HG02938 (cell line): ENCODE results near the gene SLC22A5.
"Not testable (repeated sequence)": the region's sequence is repeated elsewhere in the genome, so short reads cannot be mapped to it uniquely, and the experiment has no call there.

Experiments
- ATAC-seq: cut with Tn5 transposase; IDR thresholded peaks from one replicate; pipeline ENCODE4 v1.9.1; 2021; ENCODE audit warnings: mild to moderate bottlenecking, moderate library complexity; ENCODE audit not compliant: unreplicated experiment

SLC22A5 gene

DNA sequence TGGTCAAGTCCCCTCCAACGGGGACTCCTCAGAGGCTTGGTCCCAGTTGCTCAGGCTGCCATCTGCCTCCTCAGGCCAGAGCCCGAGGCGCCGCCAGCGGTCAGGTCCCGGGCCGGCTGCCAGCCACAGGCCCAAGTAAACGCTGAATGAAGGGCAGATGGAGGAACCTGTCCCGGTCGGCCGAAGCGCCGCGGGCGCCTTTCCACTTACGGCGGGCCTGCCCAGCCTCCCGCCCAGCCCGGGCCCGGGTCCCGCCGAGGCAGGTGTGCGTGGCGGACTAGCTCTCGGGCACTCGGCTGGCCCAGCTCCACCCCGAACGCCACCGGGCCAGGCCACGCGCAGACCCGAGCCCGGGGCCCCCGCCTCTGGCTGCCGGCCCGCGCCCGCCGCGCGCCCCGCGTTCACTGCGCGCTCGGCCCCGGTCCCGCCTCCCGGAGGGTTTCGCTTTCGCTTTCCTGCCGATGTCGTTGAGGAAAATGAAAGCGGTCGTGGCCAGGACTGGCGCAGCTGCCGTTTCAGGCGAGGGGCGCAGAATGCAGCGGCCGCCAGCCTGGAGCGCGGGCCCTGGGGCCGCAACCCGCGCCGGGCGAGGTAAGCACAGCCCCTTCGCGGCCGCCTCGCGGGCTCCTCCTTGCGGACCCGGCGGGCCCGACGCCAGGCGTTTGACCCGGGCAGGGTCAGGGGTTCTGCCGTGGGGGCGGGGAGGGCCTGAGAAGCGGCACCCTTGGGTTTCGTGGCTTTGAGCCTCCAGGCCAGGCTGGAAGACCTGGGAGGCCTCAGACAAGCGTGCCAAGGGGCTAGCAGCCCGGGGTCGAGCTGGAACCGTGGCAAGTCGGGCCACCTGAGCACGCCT is 41.2 kb downstream of the SLC22A5 start:
- ATAC-seq = peak; percentile 48

DNA sequence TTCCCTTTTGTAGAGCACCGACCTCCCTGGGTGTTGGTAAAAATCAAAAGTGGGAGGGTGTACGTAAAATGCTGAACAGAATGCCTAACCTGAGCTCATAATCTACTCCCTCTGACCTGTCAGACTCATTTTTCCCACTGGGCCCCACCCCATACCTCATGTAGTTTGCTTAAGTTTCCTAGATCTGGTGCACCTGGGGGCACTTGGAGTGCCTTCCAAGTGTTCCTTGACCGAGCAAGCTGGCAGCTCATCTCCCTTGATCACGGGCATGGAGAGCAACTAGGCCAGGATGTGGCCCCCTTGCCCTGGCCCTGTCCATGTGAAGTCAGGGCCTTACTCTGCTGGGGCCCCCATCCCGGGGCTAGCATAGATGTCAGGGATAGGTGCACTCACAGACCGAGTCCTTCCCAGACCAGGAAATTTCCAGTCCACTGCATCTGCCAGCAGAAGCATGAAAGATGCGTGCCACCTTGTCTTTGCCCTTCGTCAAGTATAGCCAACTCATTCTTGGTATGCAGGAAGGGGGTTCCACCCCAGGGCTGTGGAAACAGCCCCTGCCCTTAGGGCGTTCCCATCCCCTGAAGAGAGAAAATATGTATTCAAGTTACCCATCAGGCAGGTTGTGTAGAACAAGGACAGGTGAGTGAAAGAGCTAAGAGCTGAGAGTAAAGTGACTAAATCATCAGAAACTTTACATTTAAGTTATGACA is 41.9 kb downstream of the SLC22A5 start:
- peak; percentile 14 for ATAC-seq

DNA sequence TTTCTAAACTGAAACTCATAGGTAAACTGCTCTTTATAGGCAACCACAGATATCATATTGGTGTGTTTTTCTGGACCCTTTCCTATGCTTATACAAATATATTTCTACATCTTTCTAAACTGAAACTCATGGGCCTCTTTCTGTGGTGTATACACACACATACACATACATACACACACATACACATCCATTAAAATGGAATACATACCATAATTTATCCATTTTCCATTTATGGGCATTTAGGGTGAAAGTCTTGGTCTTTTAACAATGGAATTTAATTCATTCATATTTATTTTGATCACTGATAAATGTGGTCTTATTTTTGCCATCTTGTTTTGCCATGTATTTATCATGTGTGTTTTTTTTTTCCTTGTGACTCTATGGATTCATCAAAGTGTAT is 44.1 kb downstream of the SLC22A5 start:
- ATAC-seq = no peak

DNA sequence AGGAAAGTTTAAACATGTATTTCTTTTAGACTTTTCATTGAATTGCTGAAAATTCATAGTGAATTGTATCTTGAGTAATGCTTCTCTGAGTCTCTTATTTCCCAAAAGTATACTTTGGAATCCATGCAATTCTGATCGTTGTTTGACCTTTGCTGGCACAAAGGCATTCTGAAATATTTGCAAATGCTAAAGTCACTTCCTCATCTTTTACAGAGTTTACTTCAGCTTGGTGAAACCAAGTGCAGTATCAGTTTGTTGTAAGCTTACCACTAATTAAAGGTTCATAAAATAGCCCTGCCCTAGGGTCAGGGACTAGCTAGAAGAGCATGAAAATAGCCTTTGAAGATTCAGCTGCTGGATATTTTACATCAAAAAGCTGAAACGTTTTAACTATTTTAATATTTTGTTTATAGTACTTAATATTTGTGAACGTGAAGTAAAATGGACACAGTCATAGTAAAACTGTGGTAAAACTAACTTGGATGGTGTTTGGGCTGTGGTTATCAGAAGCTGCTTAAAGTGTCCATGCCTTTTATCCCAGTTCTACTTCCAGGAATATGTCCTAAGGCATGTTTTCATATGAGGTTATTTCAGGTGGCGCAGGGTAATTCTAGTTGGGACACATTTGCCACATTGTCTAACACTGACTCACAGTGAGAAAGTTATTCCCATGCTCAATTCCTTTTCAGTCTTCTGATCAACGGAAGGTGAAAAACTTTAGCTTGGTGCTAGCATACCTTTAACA is 45.3 kb downstream of the SLC22A5 start:
- ATAC-seq = peak; percentile 31

DNA sequence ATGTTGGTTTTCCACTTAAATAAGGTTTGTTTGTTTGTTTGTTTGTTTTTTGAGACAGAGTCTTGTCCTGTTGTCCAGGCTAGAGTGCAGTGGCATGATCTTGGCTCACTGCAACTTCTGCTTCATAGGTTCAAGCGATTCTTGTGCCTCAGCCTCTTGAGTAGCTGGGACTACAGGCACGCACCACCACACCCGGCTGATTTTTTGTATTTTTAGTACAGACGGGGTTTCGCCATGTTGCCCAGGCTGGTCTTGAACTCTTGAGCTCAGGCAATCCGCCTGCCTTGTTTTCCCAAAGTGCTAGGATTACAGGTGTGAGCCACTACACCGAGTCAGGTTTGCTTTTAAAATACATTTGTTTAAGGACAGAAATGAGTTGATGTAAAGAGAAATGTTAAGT is 46.0 kb downstream of the SLC22A5 start:
- not testable (repeated sequence) for ATAC-seq

DNA sequence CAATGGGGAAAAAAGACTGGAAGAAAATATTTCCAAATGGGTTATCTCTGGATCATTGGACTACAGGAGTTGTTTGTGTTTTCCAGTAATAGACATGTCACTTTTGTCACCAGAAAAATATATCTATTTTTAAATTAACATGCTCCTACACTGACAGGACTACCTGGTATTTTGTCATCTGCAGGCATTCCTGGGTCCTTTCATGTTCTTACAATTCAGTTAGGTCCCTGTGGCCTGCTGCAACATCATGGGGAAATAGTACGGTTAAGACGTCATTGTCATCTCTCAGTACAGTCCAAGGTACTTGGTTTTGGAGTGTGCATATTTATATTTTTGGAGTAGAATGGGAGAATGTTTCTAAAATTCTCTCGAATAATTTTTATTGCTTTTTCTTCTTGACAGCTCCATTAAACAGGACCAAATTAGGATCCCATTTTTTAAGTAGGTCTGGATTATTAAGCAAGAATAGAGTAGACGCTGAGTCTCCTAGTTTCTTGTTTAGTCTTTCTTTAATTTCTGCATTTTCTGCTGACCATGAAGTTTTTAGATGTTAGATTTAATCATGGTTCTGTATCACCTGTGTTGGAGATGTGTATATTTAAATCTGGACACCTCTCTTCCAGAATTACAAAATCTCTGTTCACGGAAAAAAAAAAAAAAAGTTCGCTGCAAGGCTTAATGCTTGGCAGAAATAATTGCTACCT is 46.9 kb downstream of the SLC22A5 start:
- no peak for ATAC-seq

DNA sequence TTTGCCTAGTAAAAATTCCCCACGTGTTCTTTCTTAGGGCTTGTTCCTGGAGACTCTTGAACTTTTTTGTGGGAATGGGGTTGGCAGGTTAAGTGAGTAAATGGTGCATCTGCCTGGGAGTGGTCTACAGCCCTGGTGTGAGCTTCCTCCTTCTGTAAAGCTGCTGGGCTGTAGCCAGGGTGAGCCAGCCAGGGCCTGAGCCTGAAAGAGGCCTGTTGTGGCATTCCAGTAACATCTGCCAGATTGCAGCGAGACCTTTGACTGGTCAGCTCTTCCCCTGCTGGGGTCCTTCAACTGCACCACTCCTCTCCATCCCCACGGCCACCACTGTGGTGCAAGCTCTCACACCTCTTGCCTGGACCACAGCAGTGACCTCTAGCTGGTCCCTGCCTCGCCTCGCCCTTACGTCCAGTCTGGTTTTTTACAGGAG is 47.5 kb downstream of the SLC22A5 start:
- no peak for ATAC-seq

DNA sequence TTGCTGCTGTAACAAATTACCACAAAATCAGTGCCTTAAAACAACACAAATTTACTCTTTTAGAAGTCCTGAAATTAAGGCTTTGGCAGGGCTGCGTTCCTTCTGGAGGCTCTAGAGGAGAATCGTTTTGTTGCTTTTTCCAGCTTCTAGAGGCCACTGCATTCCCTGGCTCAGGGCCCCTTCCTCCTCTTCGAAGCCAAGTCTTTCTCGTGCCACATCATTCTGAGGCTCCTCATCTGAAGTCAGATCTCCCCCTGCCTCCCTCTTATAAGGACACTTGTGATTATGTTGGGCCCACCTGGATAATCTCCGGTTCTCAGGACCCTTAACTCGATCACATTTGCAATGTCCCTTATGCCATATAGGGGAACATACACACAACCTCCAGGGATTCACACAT is 48.0 kb downstream of the SLC22A5 start:
- ATAC-seq = no peak

DNA sequence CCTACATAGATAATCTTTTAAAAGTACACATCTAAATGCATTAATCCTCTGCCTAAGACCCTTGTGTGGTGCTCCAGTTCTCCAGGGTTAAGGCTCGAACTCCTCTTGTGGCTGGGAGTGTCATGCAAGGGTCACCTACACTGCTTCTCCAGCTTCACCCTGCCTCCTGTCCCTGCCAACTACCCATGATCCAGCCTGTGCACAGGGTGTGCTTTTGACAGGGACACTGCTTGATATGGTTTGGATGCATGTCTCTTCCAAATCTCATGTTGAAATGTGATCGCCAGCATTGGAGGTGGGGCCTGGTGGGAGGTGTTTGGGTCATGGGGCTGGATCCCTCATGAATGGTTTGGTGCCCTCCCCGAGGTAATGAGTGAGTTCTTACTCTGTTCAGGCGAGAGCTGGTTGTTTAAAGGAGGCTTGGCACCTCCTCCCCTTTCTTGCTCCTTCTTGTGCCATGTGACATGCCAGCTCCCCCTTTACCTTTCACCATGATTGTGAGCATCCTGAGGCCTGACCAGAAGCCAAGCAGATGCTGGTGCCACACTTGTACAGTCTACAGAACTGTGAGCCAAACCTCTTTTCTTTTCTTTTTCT is 48.5 kb downstream of the SLC22A5 start:
- ATAC-seq = no peak

DNA sequence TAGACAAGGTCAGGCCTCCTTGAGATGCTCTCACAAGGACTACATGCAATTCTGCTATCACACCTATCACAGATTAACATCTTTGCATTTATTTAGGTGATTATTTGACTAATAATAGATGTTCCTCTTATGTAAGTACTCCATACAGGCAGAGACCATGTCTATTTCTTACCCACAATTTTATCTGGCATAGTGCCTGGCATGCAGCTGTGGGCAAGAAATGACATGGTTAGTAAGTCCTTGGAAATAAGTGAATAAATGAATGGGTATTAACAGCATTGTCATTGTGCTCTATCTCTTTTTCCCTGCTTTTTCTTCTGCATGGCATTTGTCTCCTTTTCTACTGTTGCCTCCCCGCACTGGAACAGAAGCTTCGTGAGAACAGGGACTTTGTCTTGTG is 49.4 kb downstream of the SLC22A5 start:
- no peak for ATAC-seq

DNA sequence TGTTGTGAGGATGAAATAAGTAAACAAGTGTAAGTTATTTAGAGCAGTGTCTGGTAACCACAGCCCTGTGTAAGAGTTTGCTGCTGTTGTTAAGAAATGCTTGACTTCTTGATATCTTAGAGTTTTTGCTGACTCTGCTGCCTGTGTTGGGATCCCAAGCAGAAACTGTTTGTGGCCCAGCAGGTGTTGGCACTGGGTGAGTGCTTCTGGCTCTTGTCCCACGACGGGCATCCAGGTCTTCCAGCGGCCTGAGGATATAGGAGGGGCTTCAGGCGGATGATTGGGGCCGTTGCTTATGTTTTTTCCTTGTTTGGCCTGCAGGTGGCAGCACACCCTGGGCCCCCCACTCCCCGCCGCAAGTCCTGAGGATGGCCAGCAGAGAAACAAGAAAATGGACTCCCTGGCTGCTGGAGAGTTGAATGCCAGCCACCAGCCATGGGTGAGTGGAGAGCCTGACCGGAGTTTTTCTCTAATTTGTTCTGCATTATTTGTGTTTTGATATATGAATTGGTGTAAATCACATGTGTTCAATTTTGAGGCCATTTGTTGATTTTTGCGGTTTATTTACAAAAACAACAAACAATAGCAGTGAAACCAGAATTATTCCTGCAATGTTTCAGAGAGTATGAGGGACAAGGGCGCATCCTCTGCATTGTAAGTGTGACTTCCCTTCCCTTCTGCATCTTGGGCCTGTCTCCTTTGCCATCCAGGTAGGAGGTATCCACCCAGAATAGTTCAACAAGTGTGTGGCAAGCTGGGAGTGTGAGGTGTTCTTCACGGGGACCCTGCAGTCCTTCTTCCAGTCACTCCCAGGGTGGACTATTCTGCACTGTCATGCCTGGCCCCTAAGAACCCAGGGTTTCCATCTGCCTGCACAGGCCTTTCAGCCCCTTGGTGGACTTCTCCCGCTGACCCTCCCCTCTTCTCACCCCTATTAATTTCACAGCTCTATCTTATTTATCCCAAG is 50.3 kb downstream of the SLC22A5 start:
- ATAC-seq = no peak

DNA sequence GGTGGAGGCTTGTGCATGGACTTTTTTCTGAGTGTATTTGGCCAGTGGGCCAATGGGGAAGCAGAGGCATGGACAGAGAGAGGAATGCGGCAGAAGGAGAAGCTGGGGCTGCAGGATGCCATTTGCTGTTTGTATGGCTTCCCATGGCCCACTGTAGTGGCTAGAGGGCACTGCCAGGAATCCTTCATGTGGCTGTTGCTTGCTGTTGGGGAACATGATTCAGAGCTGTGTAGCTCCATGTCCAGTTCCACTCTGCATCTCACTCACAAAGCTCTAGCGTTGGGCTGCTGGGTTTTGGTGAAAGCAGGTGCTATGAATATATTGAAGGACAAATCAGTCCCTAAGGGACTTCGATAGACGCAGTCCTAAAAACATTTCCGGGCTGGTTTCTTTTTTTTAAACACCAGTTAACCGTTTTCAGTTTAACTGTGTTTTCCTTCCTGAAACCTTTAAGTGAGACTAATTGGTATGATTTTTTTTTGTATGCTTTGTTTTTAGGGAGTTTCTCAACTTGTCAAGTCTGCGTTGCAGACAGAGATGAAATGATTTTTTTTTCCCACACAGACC is 51.3 kb downstream of the SLC22A5 start:
- no peak for ATAC-seq

DNA sequence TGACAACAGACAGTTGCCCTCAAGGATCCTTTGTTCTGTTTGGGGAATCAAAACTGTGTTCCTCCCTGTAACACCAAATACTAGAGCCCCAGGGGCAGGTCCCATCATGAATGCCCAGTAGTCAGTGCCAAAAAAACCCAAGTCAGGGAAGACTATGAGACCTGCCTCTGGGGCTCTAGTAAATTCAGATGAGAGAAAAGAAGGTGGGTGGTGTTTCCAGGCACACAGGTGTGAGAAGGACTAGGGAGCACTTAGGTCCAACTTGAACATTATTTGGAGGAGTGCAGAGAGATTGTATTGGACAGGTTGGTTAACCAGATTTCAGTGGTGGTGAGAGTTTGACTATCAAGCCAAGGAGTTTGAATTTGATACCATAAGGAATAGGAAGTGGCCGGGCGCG is 52.0 kb downstream of the SLC22A5 start:
- ATAC-seq = no peak

DNA sequence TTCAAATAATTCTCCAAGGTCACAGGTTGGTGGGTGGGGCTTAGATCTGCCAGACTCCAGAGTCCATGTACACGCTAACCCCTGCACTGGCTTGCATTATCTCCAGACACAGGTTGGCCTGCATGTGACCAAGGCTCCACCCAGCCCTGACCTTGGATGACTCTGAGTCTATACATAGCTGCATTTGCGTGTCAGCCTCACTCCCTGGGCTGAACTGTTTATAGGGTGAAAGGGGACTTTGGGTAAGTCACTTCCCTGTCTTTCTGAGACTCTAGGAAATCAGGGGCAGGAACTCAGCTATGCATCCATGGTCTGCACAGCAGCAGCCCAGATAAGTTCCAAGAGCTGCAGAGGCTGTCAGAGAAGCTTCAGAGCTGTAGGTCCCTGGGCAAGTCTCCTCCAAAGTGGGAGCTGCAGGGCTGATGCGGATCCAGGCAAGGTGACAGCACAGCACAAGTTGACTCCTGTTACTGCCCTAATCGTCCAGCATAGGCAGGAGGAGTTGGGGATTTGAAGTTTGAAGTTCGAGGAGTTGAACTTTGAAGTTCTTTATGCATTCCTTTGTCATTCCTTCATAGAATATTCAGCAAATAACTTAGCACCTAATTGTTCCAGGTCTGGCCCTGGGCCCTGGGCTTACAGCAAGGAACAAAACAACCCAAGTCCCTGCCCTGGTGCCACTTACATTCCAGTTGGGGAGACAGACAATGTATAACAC is 53.4 kb downstream of the SLC22A5 start:
- ATAC-seq = no peak

DNA sequence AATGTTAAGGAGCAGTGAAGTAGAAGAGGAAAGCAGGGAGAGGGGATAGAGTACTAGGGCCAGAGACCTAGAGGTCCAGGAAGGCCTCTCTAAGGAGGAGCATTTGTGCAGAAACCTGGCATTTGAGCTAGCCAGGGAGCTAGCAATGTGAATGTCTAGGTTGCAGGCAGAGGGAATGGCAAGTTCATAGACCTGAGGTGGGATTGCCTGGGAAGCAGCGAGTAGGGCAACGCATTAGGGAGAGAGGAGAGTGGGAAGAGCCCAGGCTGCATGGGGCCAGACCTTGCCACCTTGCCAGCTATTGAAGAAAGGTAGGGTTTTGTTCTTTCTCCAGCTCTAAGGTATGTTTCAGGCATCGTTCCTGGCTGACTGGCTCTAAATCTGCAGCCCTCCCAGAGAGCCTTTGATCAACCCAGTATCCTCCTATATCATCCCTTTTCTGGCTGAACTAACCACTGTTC is 54.0 kb downstream of the SLC22A5 start:
- no peak for ATAC-seq

DNA sequence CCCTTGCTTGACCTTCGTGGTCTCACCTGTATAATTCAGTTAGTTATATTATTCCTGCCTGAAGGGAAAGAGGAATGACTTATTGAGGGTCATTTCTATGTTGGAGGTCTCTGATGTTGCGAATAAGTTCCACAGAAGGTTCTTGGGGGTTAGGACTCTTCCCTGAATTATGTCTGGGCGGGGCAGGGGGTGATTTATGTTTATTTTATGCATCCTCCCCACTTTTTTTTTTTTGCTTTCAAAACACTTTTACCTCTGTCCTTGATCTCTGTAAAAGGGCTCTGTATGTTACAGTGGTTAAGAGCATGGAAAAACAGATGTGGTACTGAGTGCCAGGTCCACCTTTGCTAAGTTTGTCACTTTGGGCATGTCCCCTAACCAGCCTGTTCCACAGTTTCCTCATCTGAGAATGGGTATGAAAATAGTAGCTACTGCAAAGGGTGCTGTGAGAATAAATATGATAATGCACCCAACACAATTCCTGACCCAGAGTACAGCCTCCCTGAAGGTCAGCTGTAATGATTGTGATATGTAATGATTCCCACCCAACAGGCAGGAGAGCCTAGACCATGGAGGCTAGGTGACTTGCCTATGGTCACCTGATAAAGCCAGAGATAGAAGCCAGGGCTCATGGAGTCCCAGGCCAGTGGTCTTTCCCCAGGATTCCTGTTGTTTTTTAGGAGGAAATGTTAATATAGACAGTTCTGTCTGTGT is 54.8 kb downstream of the SLC22A5 start:
- ATAC-seq = no peak

DNA sequence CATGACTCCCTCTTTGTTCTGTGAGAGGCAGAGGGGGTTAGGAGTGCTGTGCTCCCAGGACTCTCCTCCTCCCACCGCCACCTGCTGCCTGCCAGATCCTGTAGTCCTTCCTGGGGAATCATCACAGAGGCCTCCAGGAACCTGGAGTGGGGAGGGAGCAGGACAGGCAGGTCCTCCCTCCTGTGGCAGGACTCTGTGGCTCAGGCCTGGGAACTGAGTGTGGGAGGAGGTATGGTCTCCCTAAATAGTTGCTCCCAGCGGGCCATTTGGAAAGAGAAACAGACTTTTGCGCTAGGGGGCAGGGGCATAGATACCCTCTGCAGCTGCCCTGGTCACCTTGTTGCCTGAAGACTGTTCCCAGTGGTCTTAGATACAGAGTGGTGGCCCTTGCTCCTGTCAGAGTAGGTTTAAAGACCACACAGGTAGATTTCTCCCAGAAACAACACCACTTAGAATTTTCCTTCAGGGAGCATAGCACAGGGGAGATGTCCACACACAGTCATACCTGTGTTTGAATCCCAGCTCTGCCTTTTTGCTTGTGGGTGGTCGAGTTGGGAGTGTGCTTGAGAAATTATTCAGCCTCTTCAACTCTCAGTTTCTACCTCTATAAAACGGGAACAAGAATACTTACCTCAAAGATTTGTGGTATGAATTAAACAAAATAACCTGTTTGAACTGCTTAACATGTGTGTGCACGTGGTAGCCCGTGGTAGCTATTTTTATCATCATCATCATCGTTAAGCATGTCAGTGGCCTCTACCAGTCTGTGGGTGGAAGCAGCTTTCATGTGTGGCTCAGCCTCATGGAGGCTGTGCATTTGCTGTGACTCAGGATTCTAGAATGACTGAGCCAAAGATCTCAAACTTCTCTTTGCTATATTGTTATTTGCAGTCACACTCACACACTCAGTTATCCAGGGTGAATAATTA is 55.8 kb downstream of the SLC22A5 start:
- peak; percentile 58 for ATAC-seq
